Adrenal gland (tissue), 5 donors: ENCODE data around the gene ARL8B.

Source experiments
- CTCF ChIP-seq, 6 experiments: fragments of 450-650 bp in 4 of 6; fragments of 200-600 bp in 2 of 6; sonication (generic) in 1 of 6; IDR thresholded peaks; 1 replicate in 5 of 6; 2 replicates in 1 of 6; pipeline versions ENCODE4 v1.5.1 to v1.8.0; 2016 to 2021; ENCODE audit warnings: antibody characterized with exemption in 6 of 6, mild to moderate bottlenecking in 2 of 6, moderate library complexity in 1 of 6
- POLR2A ChIP-seq, 2 donors: fragments of 450-650 bp; IDR thresholded peaks; one replicate each; pipeline ENCODE4 v1.6.1; 2017; ENCODE audit warnings: antibody characterized with exemption in 2 of 2, mild to moderate bottlenecking in 2 of 2, moderate library complexity in 1 of 2
- donor health status: DM: no; HTN: no; CAD: no.

- TF ChIP-seq CTCF (IDR thresholded peaks at IDR 0.05): no peak
- TF ChIP-seq POLR2A (IDR thresholded peaks at IDR 0.05): no peak
Measured at GRCh38 chr3:5169807-5170206, 47.7 kb downstream of the ARL8B start.
